ENCODE results near the gene PHF21A. TPM values are rescaled to one million over a fixed set of nuclear protein-coding genes. Genes with fewer than 3 reads are reported as not detected.

The PHF21A gene
- total RNA-seq, 4 donors from 2014 or later, result 8.9 to 118 (median 34.4) TPM

DNA sequence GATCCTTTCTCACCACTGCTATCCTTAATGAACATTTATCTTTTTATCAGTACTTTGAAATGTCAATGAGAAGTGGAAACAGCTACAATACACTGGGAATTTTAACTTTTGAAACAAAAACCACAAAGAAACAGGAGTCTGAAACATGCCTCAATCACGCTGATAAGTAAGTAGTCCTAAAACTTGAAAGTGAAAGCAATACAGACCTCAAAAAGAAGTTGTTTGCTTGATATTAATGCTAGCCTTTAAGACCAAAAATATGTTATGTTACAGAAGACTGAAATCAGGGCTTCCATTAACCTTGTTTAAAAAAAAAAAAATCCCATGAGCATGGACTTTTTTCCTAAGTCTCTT, 21.3 kb downstream of the PHF21A start:
- DNase-seq, result no peak
- TF ChIP-seq, protein P1, sequence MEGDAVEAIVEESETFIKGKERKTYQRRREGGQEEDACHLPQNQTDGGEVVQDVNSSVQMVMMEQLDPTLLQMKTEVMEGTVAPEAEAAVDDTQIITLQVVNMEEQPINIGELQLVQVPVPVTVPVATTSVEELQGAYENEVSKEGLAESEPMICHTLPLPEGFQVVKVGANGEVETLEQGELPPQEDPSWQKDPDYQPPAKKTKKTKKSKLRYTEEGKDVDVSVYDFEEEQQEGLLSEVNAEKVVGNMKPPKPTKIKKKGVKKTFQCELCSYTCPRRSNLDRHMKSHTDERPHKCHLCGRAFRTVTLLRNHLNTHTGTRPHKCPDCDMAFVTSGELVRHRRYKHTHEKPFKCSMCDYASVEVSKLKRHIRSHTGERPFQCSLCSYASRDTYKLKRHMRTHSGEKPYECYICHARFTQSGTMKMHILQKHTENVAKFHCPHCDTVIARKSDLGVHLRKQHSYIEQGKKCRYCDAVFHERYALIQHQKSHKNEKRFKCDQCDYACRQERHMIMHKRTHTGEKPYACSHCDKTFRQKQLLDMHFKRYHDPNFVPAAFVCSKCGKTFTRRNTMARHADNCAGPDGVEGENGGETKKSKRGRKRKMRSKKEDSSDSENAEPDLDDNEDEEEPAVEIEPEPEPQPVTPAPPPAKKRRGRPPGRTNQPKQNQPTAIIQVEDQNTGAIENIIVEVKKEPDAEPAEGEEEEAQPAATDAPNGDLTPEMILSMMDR (IDR thresholded peaks at IDR 0.05), result no peak
- Histone ChIP-seq H3K9me3 (no peaks in the 10 kb centered on the region), H3K27ac (peak overlapping the region in 1 of 4 donors; percentile 19), H3K36me3 (no peaks in the 10 kb centered on the region), H3K4me3 (peak overlapping the region in 1 of 4 donors; percentile 5), H3K4me1 (peaks cover 0 to 28% (median 2%) of the 10 kb centered on the region in 4 donors), H3K27me3 (no peaks in the 10 kb centered on the region)

DNA sequence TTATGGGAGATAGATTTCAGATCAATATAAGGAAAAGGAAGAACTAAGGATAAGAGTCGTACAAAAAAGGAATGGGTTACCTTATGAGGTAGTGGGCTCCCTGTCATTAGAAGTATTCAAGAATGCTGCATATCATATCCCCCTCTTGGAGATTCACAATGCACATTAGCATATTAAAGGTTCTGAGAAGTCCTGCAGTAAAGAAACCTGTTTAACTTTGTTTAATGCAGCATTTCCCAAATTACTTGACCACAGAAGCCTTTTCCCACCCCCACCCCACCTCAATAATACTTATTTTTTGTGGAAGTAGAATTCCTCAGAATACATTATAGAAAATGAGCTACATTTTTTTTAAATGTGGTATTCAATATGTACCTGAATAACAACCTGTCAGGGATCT, 30.9 kb downstream of the PHF21A start:
- no peak overlapping the region for H3K4me3 ChIP-seq
- no peaks in the 10 kb centered on the region for H3K9me3 ChIP-seq
- no peak for DNase-seq
- H3K4me1 ChIP-seq, result no peaks in the 10 kb centered on the region
- TF ChIP-seq, protein P1 (IDR thresholded peaks at IDR 0.05), result no peak
- TF ChIP-seq POLR2A (IDR thresholded peaks at IDR 0.05), result no peak
- no peak overlapping the region for H3K27ac ChIP-seq
- H3K27me3 ChIP-seq, result no peaks in the 10 kb centered on the region
- H3K36me3 ChIP-seq, result peaks cover 0 to 4% (median 0%) of the 10 kb centered on the region in 3 donors

DNA sequence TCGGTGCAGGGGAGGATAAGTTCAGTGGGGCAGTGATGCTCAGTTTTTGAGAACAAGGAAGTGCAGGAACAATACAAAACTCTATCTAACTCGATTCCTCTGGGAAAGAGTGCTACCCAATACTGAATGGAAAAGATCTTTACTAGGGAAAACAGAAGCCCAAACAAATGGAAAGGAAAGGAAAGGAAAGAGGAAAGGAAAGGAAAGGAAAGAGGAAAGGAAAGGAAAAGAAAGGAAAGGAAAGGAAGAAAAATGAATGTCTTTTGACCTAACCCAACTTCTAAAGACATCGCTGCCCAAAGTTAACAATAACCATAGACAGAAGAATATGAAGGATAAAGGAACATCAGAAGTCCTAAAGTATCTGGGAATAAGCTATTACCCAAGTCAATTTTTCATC, 41.6 kb downstream of the PHF21A start:
- no peak for DNase-seq
- H3K4me1 ChIP-seq, result no peaks in the 10 kb centered on the region
- no peak for TF ChIP-seq POLR2A (IDR thresholded peaks at IDR 0.05)
- TF ChIP-seq, protein P1 (IDR thresholded peaks at IDR 0.05), result no peak
- peaks cover 0 to 28% (median 0%) of the 10 kb centered on the region in 3 donors for H3K36me3 ChIP-seq
- no peak overlapping the region for H3K4me3 ChIP-seq
- no peak overlapping the region for H3K27ac ChIP-seq
- no peaks in the 10 kb centered on the region for H3K27me3 ChIP-seq
- H3K9me3 ChIP-seq, result no peaks in the 10 kb centered on the region

DNA sequence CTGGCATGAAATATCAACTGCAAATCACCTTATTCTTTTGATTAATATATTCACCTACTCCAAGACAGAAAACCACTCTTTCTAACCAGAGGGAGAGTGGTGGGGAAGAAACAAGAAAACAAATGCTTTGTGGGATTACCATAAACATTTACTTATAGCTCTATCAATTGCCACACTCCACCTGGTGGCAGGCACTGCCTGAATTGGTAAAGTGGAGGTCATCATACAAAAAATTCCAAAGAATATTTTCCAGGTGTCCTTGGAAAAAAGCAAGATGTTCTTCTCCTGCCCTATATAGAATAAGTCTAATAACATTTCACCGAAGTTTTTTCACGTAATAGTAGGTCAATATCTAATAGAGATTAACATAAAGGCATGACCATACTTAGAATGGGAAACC, 45.3 kb downstream of the PHF21A start:
- TF ChIP-seq, protein P1 (IDR thresholded peaks at IDR 0.05), result no peak
- no peak for TF ChIP-seq POLR2A (IDR thresholded peaks at IDR 0.05)
- Histone ChIP-seq H3K36me3 (peaks cover 0 to 9% (median 0%) of the 10 kb centered on the region in 3 donors), H3K9me3 (no peaks in the 10 kb centered on the region), H3K4me1 (no peaks in the 10 kb centered on the region), H3K27ac (no peak overlapping the region), H3K4me3 (no peak overlapping the region), H3K27me3 (no peaks in the 10 kb centered on the region)
- no peak for DNase-seq

DNA sequence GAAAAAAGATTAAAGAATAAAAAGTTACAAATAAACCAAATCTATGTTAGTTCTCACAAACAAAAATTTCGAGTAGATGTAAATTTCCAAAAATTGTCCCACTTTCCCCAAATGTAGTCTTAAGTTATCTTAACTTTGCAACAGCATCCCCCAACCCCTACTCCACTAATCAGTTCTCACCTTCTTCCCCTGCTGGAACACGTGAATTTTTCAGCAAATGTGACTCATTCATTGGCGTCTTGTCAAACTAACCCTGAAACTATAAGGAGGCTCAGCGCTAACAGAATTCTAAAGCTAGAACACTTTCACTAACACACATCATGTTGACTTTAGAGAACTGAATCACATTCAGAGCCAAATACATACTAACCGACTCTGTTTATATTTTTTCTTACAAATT, 46.1 kb downstream of the PHF21A start:
- H3K27ac ChIP-seq, result no peak overlapping the region
- no peaks in the 10 kb centered on the region for H3K4me1 ChIP-seq
- TF ChIP-seq, protein P1 (IDR thresholded peaks at IDR 0.05), result no peak
- TF ChIP-seq POLR2A (IDR thresholded peaks at IDR 0.05), result no peak
- H3K36me3 ChIP-seq, result peaks cover 0 to 9% (median 0%) of the 10 kb centered on the region in 3 donors
- H3K9me3 ChIP-seq, result no peaks in the 10 kb centered on the region
- H3K4me3 ChIP-seq, result no peak overlapping the region
- no peaks in the 10 kb centered on the region for H3K27me3 ChIP-seq
- no peak for DNase-seq

DNA sequence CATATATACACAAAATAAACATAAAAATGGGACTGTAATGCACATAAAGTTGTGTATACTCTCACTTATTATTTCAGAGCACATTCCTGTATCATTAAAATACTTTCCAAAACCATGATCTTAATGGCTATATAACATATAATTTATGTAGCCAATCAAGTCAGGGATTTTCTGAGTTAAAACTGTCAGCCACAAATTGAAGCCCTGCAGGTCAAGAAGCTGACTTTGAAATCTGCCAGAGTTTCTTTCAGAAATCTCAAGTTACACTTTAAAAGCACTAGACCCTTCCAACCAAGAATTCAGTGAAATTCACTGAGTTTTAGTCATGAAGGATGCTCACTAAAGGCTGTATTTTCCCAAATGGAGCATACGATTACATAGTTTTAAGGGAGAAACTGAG, 47.6 kb downstream of the PHF21A start:
- Histone ChIP-seq H3K4me3 (no peak overlapping the region), H3K9me3 (no peaks in the 10 kb centered on the region), H3K4me1 (no peaks in the 10 kb centered on the region), H3K27ac (no peak overlapping the region), H3K36me3 (peaks cover 0 to 9% (median 0%) of the 10 kb centered on the region in 3 donors), H3K27me3 (no peaks in the 10 kb centered on the region)
- DNase-seq, result no peak
- TF ChIP-seq, protein P1 (IDR thresholded peaks at IDR 0.05), result no peak
- no peak for TF ChIP-seq POLR2A (IDR thresholded peaks at IDR 0.05)
